Measurements from ENCODE around the gene PHACTR3.

Gene PHACTR3

GRCh38 chr20:59696476-59696875 is 92.1 kb downstream of the PHACTR3 start:
- DNase-seq (ENCODE audit: low read depth) = no peak

GRCh38 chr20:59697068-59697467 is 92.7 kb downstream of the PHACTR3 start:
- DNase-seq (ENCODE audit: low read depth) = no peak

DNA sequence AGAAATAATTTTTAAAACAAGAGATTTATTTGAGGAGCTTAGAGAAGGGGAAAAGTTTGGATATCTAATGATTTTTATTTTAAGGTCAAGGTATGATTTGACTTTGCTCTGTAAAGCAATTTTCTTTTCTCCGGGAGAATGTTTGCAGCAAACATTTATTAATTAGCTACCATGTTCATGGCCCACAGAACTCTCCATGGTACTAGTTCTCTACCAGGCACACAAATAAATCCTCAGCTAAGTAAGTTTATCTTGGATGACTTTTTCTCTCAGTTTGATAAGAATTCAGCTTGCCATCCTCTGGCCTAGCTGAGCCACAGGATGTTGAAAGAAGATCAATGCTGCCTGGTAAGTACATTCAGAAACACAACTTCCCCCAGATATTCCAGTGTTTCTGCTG is 94.3 kb downstream of the PHACTR3 start:
- DNase-seq (ENCODE audit: low read depth) = no peak

GRCh38 chr20:59701236-59701635 is 96.9 kb downstream of the PHACTR3 start:
- DNase-seq (ENCODE audit: low read depth) = no peak

DNA sequence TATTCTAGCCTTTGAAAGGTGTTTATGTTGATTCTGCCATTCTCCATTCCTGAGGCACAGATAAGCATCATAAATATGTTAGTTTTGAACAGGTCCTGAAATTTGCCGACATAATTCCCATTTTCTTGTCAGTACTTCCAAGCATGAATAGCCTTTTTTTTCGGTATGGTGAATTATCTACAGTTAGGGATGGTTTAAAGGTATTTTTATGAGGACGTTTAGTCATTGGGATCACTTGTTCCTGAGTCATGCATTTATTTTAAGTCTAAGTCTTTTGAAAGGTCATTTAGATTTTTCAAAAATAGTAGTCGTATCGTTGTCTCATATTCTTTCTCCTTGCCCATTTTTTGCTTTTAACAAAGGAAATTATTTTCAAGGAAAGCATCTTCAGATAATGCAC is 98.7 kb downstream of the PHACTR3 start:
- DNase-seq (ENCODE audit: low read depth) = no peak

GRCh38 chr20:59705651-59706399 is 101.5 kb downstream of the PHACTR3 start:
- DNase-seq (ENCODE audit: low read depth) = no peak

DNA sequence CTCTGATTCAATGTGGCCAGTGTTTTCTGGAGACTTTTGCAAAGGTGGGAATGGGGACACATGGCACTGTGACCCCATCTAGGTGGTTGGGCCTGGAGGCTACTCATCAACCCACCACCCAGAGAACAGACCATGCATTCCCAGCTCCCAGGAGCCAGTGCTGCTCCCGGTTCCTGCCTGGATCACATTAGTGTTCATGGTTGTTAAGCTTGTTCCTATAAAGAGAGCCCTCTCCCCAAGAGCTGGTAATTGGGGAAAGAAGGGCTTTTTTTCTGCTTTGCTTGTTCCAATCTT is 102.0 kb downstream of the PHACTR3 start:
- DNase-seq (ENCODE audit: low read depth) = no peak

- DNase-seq (ENCODE audit: low read depth) = no peak
These were observed 104.0 kb downstream of the PHACTR3 start for GRCh38 chr20:59708326-59708725.

GRCh38 chr20:59709636-59710035 is 105.3 kb downstream of the PHACTR3 start:
- DNase-seq (ENCODE audit: low read depth) = no peak

DNA sequence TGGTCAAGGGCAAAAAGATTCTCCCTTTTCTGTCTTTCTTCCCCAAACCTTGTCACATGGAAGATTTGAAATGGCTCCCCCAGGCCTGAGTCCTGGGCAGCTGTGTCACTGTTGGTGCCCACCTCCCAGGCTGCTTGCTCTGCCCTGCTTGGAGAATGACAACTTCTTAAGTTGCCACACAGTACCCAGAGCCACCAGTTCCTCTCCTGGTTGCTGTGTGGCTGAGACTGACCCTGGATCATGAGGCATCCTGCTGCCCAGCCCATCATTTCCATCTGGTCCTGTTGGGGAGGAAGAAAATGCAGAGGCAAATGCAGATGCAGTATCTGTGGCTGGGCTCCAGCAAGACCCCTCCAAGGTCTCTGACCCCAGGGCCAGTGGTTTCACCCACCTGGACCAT is 113.7 kb downstream of the PHACTR3 start:
- no peak for DNase-seq (ENCODE audit: low read depth)

DNA sequence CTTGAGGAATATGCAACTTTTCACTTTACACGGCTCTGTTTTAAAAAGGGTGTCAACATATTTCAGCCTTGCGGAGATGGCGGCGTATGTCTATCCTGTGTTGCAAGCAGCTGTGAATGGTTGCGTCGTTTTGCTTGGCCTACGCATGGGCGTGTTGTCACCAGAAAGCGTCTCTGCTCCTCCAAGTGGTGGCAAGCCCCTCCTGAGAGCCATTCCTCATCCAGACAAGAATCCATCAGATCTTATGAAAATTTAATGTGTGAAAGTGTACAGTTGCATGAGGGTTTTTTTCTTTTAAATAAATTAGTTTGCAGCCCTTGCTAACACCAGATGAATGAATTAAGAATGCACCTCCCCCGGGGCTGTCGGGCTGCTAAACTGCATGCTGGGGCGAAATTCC is 114.4 kb downstream of the PHACTR3 start:
- DNase-seq (ENCODE audit: low read depth) = no peak

DNA sequence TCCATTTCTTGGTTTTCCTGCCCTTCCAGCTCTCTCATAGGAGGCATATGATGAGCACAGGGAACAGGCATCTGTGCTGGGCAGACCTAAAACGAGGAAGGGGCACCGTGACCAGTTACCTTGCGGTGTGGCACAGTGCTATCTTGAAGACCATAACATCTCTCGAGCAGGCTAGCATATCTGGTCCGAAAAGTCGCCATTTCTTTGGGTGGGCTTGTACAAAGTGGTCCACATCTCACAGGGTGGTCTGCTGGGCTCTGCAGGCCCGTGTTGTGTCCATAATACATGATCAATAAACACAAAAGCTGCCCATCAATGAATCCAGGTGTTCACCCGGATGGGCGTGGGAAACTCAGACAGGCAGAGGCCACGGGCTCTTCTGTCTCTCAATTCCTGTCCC is 115.7 kb downstream of the PHACTR3 start:
- no peak for DNase-seq (ENCODE audit: low read depth)

GRCh38 chr20:59721386-59721785 is 117.0 kb downstream of the PHACTR3 start:
- DNase-seq (ENCODE audit: low read depth) = no peak

DNA sequence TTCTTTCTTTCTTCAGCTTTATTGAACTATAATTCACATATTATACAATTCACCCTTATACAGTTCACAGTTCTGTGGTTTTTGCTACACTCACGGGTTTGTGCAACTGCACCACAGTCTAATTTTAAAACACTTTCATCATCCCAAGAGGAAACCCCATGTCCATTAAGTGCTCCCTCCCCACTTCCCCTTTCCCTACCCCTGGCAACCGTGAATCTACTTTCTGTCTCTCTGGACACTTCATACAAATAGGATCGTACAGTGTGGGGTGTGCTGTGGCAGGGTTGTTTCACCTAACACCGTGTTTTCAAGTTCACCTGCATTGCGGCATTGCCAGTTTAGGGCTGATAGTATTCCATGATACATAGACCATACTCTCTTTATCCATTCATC is 118.8 kb downstream of the PHACTR3 start:
- no peak for DNase-seq (ENCODE audit: low read depth)

- DNase-seq (ENCODE audit: low read depth) = peak; percentile 1
These were observed 119.5 kb downstream of the PHACTR3 start for GRCh38 chr20:59723607-59724456.

GRCh38 chr20:59724457-59725366 is 120.4 kb downstream of the PHACTR3 start:
- no peak for DNase-seq (ENCODE audit: low read depth)

GRCh38 chr20:59725476-59726280 is 121.3 kb downstream of the PHACTR3 start:
- DNase-seq (ENCODE audit: low read depth) = no peak

DNA sequence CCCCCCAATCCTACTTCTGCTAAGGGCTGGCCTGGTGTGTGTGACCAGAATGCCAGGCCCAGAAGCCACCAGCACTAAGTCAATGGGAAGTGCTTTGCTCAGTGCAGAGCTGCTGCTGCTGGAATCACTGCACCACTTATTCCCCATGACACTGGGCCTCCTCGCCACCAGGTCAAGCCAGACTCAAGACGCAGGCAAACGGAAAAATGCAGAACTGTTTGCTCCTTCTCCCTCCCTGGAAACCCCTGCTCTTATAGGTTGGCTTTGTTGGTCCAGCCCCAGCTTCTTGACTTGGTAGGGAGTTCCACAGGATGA is 121.9 kb downstream of the PHACTR3 start:
- DNase-seq (ENCODE audit: low read depth) = no peak

- no peak for DNase-seq (ENCODE audit: low read depth)
These were observed 124.5 kb downstream of the PHACTR3 start for GRCh38 chr20:59728722-59729430.

DNA sequence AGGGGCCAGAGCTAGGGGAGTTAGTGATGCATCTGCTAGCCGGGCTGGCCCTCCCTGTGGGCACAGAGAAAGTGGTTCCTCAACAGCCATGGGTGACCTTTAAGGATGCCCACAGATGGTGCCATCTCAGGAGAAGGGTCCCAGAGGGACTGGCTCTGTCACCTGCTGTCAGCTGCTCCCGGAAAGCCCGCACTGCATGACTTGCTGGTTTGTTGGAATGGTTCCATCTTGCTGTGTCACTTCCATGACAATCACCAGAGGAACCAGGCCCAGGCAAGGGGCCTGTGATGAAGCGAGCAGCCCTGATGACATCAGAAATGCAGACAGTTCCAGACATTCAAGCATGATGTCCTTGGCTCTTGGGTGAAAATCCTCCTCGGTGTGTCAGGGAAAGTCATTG is 125.2 kb downstream of the PHACTR3 start:
- no peak for DNase-seq (ENCODE audit: low read depth)

- no peak for DNase-seq (ENCODE audit: low read depth)
These were observed 126.4 kb downstream of the PHACTR3 start for GRCh38 chr20:59730722-59731121.

Data from iris pigment epithelial cell (primary cell).